GM12892 (cell line): ENCODE data around the gene SEZ6L2.

Experiments used
- DNase-seq: peaks from one replicate; pipeline ENCODE4 v3.0.0; 2011; ENCODE audit not compliant: insufficient read length
- FAIRE-seq: peaks from 2 replicates; lab custom pipeline; 2011; peaks lifted over from hg19 to GRCh38; lab: Jason Lieb, UNC
- POLR2A ChIP-seq: IDR thresholded peaks from 2 replicates; pipeline ENCODE4 v1.6.1; 2011; ENCODE audit warnings: low read depth, low read length, control low read depth
- POLR2AphosphoS5 ChIP-seq: IDR thresholded peaks from 2 replicates; pipeline ENCODE4 v1.6.1; 2011; ENCODE audit warnings: low read depth, low read length, control low read depth
- TAF1 ChIP-seq: IDR thresholded peaks from 2 replicates; pipeline ENCODE4 v1.6.1; 2011; ENCODE audit warnings: low read depth, mild to moderate bottlenecking, control low read depth, low read length, borderline replicate concordance

SEZ6L2 gene

DNA sequence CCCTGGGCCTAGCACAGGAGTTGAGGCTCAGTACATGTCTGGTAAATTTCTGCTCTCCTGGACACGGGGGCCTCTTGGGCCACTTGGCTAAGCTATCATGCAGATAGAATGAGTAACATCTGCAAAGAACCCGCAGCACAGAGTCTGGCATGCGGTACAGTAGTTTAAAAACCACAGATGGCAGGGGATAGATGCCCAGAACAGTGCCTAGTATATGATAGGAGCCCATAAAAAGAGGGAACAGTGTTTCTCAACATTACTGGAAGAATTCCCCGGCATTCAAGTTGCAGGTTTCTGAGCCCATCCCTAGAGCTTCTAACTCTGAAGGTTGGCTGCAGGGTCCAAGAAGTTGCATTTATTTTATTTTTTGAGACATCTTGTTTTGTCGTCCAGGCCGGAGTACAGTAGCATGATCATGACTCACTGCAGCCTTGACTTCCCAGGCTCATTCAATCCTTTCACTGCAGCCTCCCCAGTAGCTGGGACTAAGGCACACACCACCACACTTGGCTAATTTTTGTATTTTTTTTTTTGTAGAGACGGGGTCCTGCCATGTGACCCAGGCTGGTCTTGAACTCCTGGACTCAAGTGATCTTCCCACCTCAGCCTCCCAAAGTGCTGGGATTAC is 42.1 kb downstream of the SEZ6L2 start:
- TF ChIP-seq POLR2AphosphoS5 (no peak), TAF1 (no peak), POLR2A (no peak)
- FAIRE-seq (no peak), DNase-seq (no peak)

DNA sequence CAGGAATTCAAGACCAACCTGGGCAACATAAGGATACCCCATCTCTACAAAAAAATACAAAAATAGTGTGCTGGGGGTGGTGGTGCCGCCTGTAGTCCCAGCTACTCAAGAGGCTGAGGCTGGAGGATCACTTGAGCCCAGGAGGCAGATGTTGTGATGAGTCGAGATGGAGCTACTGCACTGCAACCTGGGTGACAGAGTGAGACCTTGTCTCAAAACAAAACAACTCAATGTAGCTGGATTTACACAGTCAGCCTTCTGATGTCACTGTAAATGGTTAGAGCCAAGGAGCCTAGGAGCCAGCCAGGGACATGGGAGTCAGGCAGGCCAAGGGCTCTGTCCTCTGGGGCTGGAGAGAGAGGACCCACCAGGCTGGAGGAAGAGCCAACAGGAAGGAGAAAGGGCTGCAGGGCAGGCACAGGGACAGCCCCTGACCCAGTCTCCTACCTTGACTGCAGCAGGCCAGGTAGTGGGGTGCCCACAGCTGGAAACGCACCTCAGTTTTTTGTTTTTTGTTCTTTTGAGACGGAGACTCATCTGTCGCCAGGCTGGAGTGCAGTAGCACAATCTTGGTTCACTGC is 44.7 kb downstream of the SEZ6L2 start:
- no peak for TF ChIP-seq POLR2A
- no peak for TF ChIP-seq POLR2AphosphoS5
- no peak for TF ChIP-seq TAF1
- no peak for DNase-seq
- no peak for FAIRE-seq

DNA sequence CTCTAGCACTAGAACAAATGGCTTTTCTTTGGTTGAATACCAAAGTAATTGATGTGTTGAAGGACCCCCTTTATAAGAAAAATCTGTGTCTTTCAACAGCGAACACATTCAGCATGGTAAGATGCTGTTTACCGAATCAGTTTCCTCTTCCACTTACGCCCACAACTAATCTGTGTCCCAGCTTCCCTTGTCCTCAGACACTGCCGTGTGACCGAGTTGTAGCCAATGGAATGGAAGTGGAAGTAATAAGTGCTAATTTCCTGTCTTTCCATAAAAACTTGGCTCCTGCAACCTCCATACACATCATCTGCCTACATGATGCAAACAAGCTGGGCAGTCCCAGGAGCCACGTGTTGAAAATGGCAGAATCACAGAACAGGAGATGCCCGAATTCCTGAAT is 46.7 kb downstream of the SEZ6L2 start:
- TF ChIP-seq TAF1 (no peak), POLR2AphosphoS5 (no peak), POLR2A (no peak)
- FAIRE-seq (no peak), DNase-seq (no peak)

DNA sequence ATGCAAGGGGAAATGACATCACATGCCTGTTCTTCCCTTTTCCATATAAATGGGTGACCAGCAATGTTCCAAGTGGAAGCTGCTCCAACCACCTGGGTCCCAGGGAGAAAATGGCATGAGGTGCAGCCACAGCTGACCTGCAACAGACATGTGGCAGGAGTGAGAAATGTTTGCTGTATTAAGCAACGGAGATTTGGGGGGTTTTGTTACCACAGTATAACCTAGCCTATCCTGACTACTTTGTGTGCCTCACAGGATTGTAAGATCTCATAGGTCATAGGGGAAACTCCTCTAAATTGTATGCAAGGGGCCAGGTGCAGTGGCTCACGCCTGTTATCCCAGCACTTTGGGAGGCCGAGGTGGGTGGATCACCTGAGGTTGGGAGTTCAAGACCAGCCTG is 48.4 kb downstream of the SEZ6L2 start:
- no peak for FAIRE-seq
- no peak for DNase-seq
- TF ChIP-seq POLR2A (no peak), POLR2AphosphoS5 (no peak), TAF1 (no peak)

DNA sequence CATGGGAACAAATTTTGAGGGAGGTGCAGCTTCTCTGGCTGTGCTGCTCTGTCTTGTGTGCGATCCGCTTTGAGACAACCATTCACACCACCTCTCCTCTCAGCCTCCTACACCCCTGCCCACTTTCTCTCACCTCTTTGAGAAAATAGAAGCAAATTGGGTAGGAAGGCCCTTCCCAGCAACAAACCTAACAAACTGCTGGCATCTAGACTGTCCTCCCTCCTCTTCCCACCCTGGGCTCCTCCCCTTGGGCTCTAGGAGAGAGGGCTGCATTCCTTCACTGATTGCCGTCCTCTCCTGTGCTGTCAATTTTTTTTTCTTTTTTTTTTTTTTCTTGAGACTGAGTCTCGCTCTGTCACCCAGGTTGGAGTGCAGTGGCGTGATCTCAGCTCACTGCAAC is 49.8 kb downstream of the SEZ6L2 start:
- TF ChIP-seq POLR2A (no peak), TAF1 (no peak), POLR2AphosphoS5 (no peak)
- FAIRE-seq: no peak
- DNase-seq: no peak

DNA sequence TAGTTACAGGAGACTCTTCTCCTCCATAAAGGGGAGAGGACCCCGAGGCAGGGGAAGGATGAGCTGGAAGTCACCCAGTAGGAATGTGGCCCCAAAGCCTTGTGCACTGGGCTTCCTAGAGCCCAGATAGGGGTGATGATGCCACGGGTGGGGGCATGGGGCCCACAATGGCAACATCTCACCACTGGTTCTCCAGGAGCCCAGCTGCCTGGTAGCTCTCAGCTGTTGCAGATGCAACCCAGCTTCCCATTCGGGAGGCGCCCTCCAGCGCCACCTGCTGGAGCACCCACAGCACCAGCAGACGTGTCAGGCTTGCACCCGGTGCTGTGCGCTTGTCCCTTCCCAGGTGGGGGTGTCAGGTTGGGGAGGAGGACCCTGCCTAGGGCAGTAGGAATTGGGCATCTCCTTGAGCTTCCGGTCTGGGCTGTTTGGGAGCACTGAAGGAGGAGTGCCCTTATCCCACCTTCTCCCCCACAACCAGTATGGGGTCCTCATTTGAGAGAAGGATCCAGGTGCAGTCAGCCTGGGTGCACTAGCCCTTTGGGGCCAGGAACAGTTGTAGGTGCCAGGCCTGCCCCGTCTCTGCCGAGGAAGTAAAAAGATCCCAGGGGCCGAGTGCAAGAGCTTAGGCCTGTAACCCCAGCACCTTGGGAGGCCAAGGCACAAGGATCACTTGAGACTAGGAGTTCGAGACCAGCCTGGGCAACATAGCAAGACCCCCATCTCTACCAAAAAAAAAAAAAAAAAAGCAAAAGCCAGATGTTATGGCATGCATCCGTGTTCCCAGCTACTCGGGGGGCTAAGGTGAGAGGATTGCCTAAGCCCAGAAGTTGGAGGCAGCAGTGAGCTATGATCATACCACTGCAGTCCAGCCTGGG is 50.7 kb downstream of the SEZ6L2 start:
- TF ChIP-seq TAF1 (no peak), POLR2A (no peak), POLR2AphosphoS5 (no peak)
- peak; percentile 5 for FAIRE-seq
- DNase-seq: peak; percentile 78

DNA sequence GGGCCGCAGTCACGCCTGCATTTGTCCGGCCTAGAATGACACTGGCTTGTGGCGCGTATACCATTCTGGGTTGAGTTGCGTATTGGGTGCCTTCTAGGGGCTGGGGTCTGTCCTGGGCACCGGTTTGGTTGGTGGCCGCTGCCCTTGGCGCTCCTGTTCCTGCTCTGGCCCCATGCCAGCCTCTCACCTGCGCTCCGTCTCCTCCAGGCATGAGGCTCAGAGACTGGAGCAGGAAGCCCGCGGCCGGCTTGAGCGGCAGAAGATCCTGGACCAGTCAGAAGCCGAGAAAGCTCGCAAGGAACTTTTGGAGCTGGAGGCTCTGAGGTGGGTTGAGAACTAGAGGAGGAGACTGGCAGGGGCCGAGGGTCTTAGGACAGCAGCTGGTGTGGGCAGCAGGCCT is 53.7 kb downstream of the SEZ6L2 start:
- FAIRE-seq: no peak
- no peak for TF ChIP-seq POLR2AphosphoS5
- TF ChIP-seq TAF1: no peak
- no peak for TF ChIP-seq POLR2A
- DNase-seq: no peak

DNA sequence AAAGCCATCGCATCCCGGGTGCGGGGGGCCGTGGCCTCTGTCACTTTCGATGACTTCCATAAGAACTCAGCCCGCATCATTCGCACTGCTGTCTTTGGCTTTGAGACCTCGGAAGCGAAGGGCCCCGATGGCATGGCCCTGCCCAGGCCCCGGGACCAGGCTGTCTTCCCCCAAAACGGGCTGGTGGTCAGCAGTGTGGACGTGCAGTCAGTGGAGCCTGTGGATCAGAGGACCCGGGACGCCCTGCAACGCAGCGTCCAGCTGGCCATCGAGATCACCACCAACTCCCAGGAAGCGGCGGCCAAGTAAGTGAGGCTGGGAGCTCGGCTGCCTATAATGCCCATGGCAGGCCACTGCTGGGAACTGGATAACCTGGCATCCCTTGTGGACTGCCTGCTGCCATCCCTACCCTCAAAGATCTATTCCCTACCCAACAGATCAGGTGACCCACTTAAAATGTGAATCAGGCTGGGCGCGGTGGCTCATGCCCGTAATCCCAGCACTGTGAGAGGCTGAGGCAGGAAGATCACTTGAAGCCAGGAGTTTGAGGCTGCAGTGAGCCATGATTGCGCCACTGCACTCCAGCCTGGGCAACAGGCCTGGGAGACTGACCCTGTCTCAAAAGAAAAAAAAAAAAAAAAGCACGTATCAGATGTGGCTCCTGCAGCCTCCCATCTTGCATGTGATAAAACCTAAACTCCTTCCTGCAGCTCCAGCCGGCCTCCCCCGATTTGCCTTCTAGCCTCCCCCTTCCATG is 54.6 kb downstream of the SEZ6L2 start:
- TF ChIP-seq POLR2A: no peak
- no peak for TF ChIP-seq TAF1
- no peak for TF ChIP-seq POLR2AphosphoS5
- no peak for DNase-seq
- no peak for FAIRE-seq

DNA sequence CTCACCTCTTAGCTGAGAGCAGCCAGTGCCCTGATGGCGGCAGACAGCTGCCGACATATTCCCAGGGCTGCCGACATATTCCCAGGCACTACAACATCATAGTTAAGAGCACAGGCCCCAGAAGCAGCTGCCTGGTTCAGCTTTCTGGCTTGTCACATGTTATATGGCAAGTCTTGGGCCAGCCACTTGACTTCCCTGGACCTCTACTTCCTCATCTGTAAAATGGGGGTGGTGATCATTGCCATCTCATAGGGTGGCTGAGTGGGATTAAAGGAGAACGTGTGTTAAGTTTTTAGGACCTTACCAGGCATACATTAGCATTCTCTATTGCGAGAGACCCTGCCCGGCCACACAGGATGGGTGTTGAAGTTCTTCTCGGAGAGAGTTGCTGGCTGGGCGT is 55.4 kb downstream of the SEZ6L2 start:
- FAIRE-seq: no peak
- TF ChIP-seq POLR2AphosphoS5 (no peak), POLR2A (no peak), TAF1 (no peak)

DNA sequence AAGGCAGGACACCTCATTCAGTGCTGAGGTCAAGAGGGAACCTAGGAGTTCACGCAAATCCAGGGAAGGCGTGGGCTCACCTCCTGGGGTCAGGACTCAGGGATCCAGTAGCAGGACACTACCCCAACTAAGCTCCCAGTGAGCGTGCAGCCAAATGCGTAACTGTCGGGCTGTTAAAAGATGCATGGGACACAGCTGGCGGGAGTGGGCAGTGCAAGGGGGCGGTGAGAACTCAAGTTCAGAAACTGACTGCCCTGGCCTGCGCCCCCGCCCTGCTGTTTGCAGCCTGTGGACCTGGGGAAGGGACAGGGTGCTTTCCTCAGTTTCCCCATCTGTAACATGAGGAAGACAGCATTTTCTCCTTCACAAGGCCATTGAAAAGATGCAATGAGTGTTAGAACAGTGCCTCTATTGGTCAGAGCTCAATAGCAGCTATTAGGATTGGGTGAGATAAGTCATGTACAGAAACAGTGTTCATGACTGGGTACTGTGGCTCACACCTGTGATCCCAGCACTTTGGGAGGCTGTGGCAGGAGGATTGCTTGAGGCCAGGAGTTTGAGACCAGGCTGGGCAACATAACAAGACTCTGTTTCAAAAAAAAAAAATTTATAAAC is 56.5 kb downstream of the SEZ6L2 start:
- TF ChIP-seq POLR2A (no peak), POLR2AphosphoS5 (no peak), TAF1 (no peak)
- DNase-seq: no peak
- no peak for FAIRE-seq

More for the DNA sequence above, 55.4 kb downstream of the SEZ6L2 start:
- DNase-seq: no peak
